NOMO-1 treated with DMSO at 0.1 percent for 48 hours (cell line): ENCODE measurements around the gene HIC1.

ENCODE experiments used
- DNase-seq: peaks from one replicate; lab custom pipeline; 2025; ENCODE audit not compliant: unreplicated experiment; lab: John Stamatoyannopoulos, UW

HIC1 gene

GRCh38 chr17:2058586-2059546, 4.0 kb downstream of the HIC1 start:
- peak; percentile 70 for DNase-seq

- no peak for DNase-seq
Measured at GRCh38 chr17:2059547-2060384, 4.9 kb downstream of the HIC1 start.

GRCh38 chr17:2060385-2060658, 5.4 kb downstream of the HIC1 start:
- no peak for DNase-seq

DNA sequence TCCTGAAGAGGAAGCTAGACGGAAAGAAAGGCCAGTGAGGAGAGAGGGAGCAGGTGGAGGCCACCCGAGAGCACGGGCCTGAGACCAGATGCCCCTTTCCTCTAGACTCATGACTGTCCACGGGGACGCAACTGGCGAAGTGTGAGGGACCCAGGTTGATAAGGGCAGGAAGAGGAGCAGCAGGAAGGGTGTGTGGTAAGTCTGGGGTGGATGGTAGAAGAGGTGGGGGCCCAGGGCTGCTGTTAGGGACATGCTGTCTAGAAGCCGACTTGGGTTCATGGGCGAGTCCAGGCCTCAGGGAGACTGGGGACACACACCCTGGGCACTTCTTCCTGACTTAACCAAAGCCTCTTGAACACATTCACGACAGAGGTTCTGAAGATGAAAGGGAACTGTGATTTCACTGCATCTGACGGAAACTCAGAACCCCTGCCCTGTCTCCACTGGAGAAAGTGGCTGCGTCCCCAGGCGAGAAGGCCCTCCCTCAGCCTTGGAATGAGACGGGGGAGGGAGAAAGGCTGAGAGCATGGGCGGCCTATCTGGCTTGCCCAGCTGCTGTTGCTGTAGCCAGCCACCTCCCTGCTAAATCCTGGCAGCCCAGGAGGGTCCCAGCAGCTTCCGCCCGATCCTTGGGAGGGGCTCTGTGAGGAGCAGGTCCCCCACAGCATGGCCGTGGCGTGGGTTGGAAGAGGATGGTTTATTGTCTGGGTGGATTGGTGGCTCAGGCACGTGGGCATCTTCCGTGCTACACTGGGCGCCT, 6.0 kb downstream of the HIC1 start:
- no peak for DNase-seq

- DNase-seq = no peak
Measured at GRCh38 chr17:2061441-2061958, 6.6 kb downstream of the HIC1 start.

- no peak for DNase-seq
Measured at GRCh38 chr17:2062571-2063183, 7.8 kb downstream of the HIC1 start.

DNA sequence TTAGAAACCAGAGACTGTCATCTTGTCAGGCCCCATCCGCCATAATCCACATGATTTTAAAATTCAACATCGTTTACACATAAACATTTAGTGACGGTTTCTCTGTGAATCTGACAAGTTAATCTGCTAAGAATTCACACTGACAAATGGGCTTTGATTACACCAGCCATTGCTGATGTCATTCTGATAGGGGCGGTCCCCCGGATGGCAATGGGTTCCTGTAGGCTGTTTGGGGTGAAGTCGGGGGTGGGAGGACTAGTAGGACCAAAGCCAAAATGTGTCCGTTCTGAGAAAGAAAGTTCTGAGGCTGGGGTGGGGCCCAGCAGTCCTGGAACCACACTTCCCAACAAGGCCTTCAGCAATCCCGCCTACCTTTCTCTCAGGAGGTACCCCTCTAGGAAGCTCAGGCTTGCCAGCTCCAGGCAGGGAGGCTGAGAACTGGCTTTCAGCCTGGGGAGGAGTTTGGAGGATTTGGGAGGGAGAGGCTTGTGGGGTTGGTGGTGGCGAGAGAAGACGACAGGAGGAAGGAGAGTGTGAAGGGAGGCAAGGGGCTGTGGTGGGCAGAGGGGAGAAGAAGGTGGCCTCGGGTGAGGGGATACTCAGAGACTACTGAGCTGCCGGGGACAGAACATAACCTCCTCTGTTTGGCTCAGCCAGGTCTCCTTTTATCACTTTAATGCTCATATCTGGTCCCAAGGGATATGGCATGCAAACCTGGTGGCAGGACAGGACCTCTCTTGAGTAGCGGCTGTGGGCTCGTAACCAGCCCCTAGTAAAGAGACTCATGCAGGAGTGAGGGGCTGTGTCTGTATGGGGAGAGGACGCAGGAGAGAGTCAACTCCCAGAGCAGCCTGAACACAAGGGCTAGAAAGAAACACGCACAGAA, 8.6 kb downstream of the HIC1 start:
- no peak for DNase-seq

DNA sequence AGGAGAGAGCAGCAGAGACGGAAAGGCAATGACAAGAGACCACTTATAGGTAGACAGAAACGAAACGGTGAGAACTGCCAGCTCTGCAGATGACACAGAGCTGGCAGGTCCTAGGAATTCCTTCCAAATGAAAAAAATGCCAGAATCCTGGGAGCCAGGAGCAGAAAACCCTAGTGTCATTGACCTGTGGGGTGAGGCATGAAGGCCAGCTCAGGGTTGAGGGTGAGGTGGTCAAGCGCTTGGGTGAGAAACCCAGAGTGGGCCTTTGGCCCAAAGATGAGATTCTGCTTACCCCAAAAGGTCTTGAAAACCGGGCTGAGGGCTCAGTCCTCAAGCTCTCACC, 9.2 kb downstream of the HIC1 start:
- no peak for DNase-seq

DNA sequence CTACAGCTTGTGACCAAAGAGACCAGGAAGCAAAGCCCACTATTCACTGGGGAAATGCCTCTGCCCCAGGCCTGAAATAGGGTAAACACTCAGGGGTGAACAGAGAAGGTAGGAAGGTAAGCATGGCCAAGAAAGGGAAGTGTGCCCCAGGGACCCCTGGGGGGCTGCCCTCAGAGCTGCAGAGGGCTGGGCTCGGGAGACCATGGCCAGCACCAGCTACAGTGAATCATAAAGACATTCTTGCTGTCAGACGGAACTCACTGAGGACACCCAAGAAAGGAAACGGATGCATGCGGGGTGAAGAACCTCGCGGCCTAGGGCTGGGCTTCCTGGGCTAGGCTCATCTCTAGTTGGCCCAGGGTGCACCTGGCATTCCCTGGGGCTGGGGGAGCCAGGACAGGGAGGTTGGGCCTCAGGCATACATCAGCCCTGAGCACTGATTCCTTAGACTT, 9.6 kb downstream of the HIC1 start:
- no peak for DNase-seq

- DNase-seq = peak; percentile 26
Measured at GRCh38 chr17:2064980-2065785, 10.3 kb downstream of the HIC1 start.

- no peak for DNase-seq
Measured at GRCh38 chr17:2065949-2066400, 11.1 kb downstream of the HIC1 start.

DNA sequence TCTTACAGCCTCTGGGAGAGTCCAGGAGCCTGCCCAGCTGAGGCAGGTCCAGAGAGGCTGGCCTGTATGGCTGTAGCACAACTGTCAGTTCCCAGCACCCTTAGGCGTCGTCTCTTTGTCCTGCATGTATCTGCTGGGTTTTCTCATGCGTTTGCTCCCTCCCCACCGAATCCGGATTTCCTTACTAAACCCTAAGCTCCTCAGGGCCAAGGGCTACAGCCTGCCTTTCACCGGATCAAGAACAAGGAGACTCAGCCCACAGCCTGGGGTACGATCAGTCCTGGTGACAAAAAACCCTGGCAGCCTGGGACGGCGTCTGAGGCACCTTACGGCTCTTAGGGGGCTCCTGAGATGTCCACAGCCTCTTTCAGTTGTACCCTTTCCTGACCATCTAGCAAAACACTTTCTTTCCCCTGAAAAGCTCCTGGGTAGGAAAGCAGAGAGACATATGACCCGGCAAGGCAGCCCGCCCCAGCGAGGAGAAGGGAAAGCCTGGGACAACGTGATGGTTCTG, 12.2 kb downstream of the HIC1 start:
- DNase-seq = no peak

- DNase-seq = no peak
Measured at GRCh38 chr17:2067608-2068024, 12.7 kb downstream of the HIC1 start.

DNA sequence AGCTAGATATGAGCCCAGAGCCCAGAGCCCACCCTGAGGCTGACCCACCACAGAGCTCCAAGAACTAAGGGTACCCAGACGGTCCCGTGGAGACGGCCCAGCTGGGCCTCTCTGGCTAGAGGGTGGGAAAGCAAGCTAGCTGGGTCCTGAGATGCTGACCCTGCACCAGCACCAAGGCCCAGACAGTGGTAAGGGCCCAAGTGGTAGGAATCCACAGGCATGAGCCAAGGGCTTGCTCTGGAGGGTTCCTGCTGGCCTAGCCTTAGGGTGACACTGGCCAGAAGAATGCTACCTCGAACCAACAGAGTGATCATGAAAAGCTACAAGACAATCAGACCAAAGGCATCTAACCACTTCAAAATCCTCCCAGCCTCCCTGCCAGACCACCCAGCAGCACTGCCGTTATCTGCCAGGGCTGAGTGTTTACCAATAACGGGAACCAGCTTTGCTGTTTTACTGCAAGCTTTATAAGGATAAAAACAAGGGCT, 13.2 kb downstream of the HIC1 start:
- DNase-seq = no peak

GRCh38 chr17:2068519-2069051, 13.7 kb downstream of the HIC1 start:
- no peak for DNase-seq

- DNase-seq = no peak
Measured at GRCh38 chr17:2070241-2071023, 15.5 kb downstream of the HIC1 start.

DNA sequence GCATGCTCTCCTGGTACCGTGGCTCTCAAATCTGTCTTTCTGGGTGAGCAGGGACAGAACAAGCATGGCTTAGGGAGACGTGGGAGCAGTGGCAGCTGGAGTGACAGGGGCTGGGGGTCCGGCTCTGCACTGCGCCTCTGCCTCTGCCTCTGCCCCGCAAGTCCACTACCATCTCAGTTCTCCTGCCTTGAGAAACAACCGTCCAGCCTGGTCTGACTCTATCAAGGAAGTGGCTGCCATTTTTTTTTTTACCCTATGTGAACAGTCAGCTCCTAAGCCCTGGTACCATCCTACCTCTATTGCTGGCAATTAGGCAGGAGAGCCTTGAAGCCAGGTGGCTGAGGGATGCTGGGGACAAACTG, 16.1 kb downstream of the HIC1 start:
- DNase-seq = no peak
